Measurements from ENCODE around the gene DNAH1. TPM values are rescaled to one million over a fixed set of nuclear protein-coding genes. Genes with fewer than 3 reads are reported as not detected.

Gene DNAH1
- total and polyA plus RNA-seq, 7 donors: 1.2 to 8.6 (median 4.6) TPM

- DNase-seq: no peak
- Histone ChIP-seq H3K36me3 (peaks cover 0 to 16% (median 0%) of the 10 kb centered on the region in 4 donors), H3K4me1 (no peaks in the 10 kb centered on the region), H3K27ac (no peak overlapping the region), H3K27me3 (no peaks in the 10 kb centered on the region), H3K4me3 (no peak overlapping the region), H3K9me3 (no peaks in the 10 kb centered on the region)
- intact Hi-C loops (cut with DNase I): no loop called here
- TF ChIP-seq POLR2A (IDR thresholded peaks at IDR 0.05): no peak
- TF ChIP-seq, protein P1, sequence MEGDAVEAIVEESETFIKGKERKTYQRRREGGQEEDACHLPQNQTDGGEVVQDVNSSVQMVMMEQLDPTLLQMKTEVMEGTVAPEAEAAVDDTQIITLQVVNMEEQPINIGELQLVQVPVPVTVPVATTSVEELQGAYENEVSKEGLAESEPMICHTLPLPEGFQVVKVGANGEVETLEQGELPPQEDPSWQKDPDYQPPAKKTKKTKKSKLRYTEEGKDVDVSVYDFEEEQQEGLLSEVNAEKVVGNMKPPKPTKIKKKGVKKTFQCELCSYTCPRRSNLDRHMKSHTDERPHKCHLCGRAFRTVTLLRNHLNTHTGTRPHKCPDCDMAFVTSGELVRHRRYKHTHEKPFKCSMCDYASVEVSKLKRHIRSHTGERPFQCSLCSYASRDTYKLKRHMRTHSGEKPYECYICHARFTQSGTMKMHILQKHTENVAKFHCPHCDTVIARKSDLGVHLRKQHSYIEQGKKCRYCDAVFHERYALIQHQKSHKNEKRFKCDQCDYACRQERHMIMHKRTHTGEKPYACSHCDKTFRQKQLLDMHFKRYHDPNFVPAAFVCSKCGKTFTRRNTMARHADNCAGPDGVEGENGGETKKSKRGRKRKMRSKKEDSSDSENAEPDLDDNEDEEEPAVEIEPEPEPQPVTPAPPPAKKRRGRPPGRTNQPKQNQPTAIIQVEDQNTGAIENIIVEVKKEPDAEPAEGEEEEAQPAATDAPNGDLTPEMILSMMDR (IDR thresholded peaks at IDR 0.05): no peak
- TF ChIP-seq EP300 (IDR thresholded peaks at IDR 0.05): no peak
- TF ChIP-seq POLR2AphosphoS5 (IDR thresholded peaks at IDR 0.05): no peak
- WGBS, 2 donors: 91 to 95% methylated on average over 10 of the region's 10 CpGs
Measured at GRCh38 chr3:52394751-52395502, 78.8 kb downstream of the DNAH1 start.

DNA sequence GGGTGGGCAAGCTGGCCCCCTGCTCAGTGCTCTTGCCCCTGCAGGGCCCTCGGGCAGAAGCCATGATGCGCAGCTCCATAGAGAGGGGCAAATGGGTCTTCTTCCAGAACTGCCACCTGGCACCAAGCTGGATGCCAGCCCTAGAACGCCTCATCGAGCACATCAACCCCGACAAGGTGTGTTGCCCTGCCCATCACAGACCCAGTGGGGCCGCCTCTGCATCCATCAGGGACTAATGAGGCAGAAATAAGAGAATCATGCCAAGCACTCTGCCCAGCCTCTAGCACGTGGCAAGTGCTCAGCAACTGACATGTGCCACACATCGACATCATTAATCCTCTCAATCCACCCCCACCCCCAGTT lies 79.4 kb downstream of the DNAH1 start:
- Histone ChIP-seq H3K4me1 (no peaks in the 10 kb centered on the region), H3K4me3 (no peak overlapping the region), H3K27me3 (no peaks in the 10 kb centered on the region), H3K27ac (no peak overlapping the region), H3K9me3 (no peaks in the 10 kb centered on the region), H3K36me3 (peaks cover 0 to 22% (median 0%) of the 10 kb centered on the region in 4 donors)
- WGBS, 2 donors: 89 to 90% methylated on average over 8 of the region's 8 CpGs
- TF ChIP-seq, protein P1 (IDR thresholded peaks at IDR 0.05): no peak
- TF ChIP-seq POLR2AphosphoS5 (IDR thresholded peaks at IDR 0.05): no peak
- TF ChIP-seq EP300 (IDR thresholded peaks at IDR 0.05): no peak
- intact Hi-C loops (cut with DNase I): no loop called here
- no peak for DNase-seq

DNA sequence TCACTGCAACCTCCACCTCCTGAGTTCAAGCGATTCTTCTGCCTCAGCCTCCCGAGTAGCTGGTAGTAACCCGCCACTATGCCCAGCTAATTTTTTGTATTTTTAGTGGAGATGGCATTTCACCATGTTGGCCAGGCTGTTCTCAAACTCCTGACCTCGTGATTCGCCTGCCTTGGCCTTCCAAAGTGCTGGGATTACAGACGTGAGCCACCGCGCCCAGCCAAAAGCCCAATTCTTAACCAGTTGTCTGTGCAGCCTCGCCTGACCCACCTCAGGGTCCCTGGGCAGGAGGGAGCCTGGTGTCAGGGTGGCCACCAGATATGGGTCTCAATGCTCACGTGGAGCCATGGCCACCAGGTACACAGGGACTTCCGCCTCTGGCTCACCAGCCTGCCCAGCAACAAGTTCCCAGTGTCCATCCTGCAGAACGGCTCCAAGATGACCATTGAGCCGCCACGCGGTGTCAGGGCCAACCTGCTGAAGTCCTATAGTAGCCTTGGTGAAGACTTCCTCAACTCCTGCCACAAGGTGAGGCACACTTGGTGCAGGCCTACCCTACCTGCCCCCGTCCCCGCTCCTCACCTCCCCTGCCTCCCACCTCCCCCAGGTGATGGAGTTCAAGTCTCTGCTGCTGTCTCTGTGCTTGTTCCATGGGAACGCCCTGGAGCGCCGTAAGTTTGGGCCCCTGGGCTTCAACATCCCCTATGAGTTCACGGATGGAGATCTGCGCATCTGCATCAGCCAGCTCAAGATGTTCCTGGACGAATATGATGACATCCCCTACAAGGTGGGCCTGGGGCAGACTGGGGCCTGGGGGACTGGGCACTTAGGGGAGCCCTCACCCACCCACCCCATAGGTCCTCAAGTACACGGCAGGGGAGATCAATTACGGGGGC lies 80.1 kb downstream of the DNAH1 start:
- intact Hi-C loops (cut with DNase I): no loop called here
- WGBS, 2 donors: 94 to 95% methylated on average over 25 of the region's 25 CpGs
- Histone ChIP-seq H3K27me3 (no peaks in the 10 kb centered on the region), H3K4me3 (no peak overlapping the region), H3K9me3 (no peaks in the 10 kb centered on the region), H3K4me1 (no peaks in the 10 kb centered on the region), H3K27ac (no peak overlapping the region), H3K36me3 (peaks cover 0 to 28% (median 4%) of the 10 kb centered on the region in 4 donors)
- DNase-seq: no peak
- no peak for TF ChIP-seq POLR2A (IDR thresholded peaks at IDR 0.05)
- TF ChIP-seq, protein P1 (IDR thresholded peaks at IDR 0.05): no peak
- TF ChIP-seq POLR2AphosphoS5 (IDR thresholded peaks at IDR 0.05): no peak
- no peak for TF ChIP-seq EP300 (IDR thresholded peaks at IDR 0.05)

- no peak for DNase-seq
- peaks cover under 1 to 29% (median 11%) of the 10 kb centered on the region in 4 donors for H3K36me3 ChIP-seq
- H3K9me3 ChIP-seq: no peaks in the 10 kb centered on the region
- 91 to 94% methylated on average over 10 of the region's 10 CpGs for WGBS, 2 donors
- intact Hi-C loops (cut with DNase I): no loop called here
- no peaks in the 10 kb centered on the region for H3K27me3 ChIP-seq
- no peaks in the 10 kb centered on the region for H3K4me1 ChIP-seq
- TF ChIP-seq, protein P1 (IDR thresholded peaks at IDR 0.05): no peak
- TF ChIP-seq EP300 (IDR thresholded peaks at IDR 0.05) (no peak), POLR2AphosphoS5 (IDR thresholded peaks at IDR 0.05) (no peak), POLR2A (IDR thresholded peaks at IDR 0.05) (no peak)
- no peak overlapping the region for H3K27ac ChIP-seq
- no peak overlapping the region for H3K4me3 ChIP-seq
Measured at GRCh38 chr3:52396907-52397591, 80.9 kb downstream of the DNAH1 start.
